GM19239 (cell line): ENCODE data around the gene RRP8.

Source experiments
- DNase-seq: peaks from one replicate; pipeline ENCODE4 v3.0.0; 2011; ENCODE audit warnings: low spot score; ENCODE audit not compliant: insufficient read length
- FAIRE-seq: peaks from 2 replicates; lab custom pipeline; 2011; peaks lifted over from hg19 to GRCh38; lab: Jason Lieb, UNC

RRP8 gene

DNA sequence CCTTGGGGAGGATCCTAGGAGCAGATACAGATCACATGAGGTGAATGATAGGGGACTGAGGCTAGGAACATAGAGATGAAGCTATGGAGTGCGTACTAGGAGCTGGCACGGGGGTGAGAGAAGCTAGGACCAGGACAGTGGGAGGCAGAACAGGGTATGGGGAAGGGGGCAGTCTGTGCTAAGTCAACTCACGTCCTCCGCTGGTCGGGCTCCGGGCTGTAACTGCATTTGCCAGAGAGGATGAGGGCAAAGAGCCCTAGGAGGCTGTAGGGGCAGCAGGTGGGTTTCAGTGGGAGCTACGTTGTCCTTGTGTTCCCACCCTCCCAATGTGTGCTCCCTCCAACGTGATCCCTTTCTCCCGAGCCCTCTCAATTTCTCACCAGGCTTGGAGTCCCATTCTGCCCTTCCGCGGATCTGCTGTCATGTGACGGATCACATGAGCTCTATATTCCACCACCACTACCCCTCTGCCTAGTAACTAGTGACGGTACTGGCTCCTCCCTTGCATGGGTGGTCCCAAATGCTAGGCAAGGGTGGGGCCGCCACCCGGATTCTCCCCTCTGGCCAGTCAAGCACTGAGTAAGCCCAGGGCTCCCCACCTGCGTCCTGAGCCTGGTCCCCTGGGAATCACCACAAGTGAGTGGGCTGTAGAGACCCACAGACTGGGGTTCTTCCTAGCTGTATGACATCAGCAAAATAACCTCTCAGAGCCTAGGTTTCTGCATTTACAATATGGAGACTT is 15.8 kb upstream of the RRP8 start, which contains the start of gene TPP1:
TSS of gene TPP1 (minus strand) at position 419 of the 742 bp plus-strand sequence. CDS start at position 397, 22 bp downstream.
- DNase-seq = peak; percentile 97
- FAIRE-seq = peak; percentile 97

DNA sequence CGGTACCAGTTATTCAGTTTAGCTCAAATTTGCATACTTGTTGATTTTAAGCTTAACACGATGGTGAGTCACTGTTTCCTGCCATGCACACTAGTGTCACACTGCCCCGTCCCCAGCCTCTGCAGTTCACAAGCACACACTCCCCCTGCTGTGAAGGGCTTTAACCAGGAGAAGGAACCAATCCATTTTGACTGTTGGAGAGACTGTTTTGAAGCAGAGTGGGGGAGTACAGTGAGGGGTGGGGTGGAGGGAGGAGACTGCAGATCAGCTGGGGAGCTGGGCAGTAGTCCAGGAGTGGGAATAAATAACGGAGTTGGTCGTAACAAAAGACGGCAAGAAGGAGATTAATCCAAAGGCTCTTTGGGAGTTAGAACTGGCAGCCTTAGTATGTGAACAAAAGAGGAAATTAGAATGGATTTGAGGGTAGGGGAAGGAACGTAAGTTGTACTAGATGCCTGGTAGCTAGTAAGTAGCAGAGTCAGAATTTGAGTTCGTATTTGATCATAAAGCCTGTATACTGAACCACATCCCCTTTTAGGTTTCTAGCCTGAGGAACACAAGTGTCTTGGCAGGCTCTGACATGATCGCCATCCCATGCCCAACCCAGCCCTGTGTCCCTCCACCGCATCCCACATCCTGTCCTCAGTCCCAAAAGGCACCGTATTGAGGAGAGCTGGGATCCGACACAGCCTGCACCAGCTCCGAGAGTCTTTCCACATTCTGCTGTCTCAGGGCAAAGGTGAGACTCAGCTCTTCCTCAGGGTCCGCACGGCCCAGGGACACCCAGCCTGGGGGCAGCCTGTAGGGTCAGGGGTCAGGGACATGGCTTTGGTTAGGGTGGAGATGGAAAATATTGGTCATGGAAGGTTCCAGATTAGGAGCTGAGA is 14.9 kb upstream of the RRP8 start:
- FAIRE-seq (peak; percentile 66), DNase-seq (no peak)

DNA sequence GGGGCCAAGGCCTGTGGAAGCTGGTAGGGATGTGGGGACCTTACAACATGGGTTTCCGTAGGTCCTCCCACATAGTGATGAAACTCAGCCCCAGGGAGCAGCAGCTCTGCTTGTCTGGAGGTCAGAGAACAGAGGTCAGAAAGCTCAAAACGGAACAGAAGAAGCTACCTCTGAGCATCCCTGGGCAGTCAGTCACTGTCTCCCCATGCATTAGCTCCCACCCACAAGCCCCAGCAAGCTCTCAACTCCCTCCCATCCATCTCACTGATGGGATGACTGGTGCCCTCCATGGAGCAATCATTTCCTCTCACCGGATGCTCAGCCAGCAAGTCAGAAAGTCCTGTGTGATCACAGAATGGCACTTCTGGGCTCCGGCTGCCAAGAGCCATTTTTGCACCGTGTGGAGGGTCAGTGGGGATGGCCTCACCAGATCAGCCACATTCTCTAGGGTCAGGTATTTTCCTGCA is 13.9 kb upstream of the RRP8 start:
- DNase-seq = no peak
- FAIRE-seq = no peak

DNA sequence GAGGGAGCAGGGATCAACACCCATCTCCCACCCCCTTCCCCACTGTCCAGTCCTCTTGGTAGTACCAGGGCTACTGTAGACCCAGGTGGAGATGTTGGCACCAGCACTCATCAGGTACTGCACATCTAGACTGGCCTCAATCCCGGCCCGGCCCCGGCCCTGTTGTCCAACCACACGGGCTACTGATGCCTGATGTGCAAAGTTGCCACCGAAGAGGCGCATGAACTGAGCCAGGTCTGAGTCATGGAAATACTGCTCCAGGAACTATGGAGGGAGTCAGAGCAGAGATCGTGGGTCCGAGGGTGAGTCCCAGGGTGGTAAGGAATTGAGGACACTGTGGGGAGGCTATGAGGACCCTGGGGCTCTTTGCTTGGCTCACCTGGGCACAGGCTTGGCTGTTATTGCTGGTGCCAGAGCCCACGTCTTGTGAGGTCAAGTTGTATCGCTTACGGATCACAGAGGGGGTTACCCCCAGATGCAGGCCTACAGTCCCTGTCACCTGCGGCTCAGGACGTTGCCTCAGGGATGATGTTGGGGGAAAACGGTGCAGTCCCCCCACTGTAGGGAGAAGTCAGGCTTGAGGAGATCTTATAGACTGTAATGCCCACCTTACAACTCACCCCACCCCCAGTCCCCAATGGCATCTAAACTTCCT is 13.3 kb upstream of the RRP8 start:
- FAIRE-seq (no peak), DNase-seq (no peak)

DNA sequence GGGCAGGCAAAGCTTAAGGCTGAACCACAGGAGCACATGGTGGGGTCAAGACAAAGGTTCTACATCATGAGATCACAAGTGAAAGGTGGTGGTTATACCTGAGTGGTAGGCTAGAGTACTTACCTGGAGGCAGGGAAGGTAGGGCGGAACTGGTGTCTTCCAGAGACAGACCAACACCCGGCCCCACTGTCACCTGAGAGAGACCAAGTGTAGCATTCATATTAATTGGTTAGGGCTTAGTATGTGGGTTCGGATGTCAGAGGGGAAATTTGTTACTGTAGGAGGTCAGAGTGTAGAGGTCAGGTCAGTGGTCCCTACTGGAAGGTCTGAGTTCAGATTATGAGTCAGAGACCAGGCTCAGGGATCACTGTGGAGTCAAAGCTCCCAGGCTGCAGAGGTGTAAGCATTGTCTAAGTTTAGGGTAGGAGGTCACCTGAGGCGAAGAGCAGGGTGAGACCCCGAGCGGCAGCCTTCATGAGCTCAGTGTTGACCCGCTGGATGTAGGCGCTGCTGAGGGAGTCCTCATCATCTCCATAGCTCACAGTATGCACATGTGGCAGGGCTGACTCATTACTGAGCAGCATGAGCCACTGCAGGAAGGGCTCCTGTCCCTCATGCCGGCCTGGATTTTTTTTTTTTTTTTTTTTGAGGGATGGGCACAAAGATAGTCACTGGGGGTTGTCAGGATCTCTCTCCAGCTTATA is 12.6 kb upstream of the RRP8 start:
- DNase-seq (no peak), FAIRE-seq (no peak)

DNA sequence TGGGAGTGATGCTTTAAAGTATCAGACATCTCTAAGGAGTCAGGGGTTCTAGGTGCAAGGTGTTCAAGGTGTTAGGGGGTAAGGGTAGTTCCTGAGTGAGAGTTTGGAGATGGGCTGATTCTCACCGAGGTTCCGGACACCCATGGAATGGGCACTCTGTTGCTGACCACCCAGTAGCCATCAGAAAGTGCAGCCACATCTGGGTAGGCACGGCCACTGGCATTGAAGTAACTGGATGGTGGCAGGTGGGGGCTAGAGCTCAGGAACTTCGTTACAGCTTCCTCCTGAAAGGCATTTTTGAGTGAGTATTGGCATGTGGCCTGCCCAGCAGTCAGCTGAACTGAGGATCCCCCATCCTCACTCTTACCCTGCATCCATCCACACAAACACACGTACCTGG is 11.6 kb upstream of the RRP8 start:
- DNase-seq = no peak

DNA sequence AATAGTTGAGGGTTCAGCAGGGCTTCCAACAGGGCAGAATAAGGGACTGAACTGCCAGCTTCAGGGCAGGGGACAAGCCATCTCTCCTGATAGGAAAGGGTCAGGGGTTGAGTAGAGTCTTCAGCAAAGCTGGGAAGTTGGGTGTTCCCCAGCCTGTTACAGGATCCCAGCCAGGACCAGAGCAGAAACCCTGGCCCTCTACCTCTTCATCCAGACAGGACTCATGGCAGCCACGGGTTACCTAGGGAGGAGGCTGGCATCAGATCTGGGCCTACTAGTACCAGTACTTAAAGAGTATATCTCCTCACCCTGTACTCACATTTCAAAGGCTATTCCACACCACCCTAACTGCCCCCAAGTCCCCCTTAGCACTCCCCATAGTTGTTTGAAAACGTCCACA is 11.0 kb upstream of the RRP8 start:
- no peak for FAIRE-seq

More for the DNA sequence above, 11.6 kb upstream of the RRP8 start:
- no peak for FAIRE-seq

DNA sequence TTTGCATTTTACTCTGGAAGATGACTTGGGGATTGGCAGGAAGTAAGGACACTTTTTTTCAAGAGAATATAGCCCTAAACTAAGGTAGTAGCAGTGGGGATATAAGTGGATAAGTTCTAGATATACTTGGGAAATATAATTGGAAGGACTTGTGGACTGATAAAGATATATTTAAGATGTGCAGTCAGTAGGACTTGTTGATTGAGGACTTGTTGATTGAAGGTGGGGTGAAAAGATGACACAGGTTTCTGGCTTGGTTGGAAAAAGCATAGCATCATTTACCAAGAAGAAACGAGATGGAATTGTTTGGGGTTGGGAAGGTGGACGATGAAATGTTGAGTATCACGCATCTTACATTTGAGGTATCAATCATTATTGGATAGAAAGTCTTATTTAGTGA is 10.1 kb upstream of the RRP8 start:
- FAIRE-seq (no peak), DNase-seq (no peak)

More for the DNA sequence above, 11.0 kb upstream of the RRP8 start:
- DNase-seq = no peak

DNA sequence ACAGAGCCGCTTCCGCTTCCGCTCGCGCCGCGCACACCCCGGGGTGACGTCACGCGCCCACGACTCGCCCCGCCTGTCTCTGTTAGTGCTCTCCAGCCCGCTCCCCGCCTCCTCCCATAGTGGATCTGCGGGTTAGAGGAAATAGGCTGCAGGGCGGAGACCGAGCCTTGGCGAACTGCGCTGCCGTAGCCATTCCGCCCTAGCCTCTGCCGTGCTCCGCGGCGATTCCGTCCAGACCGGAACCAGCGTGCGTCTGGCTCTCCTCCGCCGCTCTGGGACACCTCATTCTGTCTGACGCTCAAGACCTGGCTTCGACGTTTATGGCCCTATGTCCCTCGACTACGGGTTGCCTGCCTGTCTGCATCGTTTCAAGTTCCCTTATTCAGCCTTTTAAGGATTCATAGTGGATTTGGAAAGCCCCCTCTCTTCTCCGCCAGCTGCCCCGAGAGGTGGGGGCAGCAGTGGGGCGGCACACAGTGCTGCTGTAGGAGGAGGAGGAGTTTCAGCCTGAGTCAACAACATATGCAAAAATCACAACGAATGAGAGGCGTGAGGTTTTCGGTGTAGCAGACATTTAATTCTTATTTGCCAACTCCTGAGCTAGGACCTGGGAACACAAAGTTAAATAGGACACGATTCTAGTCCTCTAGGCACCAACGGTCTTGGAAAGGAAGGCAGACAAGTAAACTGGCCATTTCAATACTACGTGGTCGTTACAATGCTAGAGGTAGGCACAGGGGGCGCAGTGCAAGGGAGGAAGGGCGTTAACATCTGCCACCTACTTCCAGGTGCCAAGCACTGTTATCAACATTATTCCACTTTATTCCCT is 9.0 kb upstream of the RRP8 start, which contains the start of gene TAF10:
TSS of gene TAF10 (minus strand) at position 4 of the 829 bp plus-strand sequence. CDS start 27 bp downstream, outside the sequence.
- peak; percentile 95 for FAIRE-seq
- peak; percentile 78 for DNase-seq

DNA sequence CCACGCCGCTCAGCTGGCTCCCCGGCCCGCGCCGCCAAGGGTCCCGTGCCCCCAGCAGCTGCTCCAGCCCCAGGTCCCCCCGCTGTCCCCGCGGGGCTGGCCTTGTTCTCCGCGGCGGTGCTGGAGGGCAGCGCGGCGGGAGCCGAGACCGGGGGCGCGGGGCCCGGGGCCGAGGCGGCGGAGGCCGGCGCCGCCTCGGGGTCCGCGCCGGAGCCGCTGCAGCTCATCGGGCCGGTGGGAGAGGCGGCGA is 8.5 kb upstream of the RRP8 start:
- FAIRE-seq (no peak), DNase-seq (no peak)

DNA sequence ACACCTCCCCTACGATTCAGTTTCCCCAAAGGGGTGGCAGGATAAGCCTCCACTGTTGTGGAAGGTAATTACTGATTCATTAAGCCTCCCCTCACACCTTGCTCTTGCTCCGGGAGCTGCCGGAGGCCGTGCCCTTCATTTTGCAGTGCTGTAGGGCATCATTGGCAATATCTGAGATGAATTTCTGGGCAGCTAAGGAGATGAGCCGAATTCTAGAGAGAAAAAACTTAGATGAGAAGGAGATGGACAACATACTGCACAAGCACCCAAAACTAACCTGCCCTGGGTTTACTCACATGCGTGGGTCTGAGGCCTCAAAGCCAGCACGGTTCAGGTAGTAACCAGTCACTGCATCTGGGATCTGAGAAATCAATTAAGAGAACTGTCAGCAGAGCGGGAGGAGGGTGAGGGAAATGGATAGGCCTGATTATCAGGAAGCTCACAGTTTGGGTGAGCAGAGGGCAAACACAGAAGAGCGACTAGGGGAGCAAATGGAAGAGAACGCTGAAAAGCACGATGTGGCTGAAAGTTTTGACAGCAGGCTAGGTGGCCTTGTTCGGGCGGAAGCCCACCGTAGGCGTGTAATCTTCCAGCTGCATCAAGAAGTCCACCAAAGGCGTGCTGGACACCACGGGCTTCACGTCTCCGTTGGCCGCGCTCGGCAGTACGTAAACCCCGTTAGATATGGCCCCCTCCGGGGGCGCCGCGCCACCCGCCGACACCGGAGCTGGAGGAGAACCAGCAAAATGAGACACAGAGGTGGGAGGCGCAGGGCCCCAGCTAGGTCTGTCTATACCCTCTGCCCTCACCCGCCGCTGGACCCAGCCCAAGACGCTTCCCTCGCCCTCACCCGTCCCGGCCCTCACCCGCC is 7.9 kb upstream of the RRP8 start:
- DNase-seq (no peak), FAIRE-seq (no peak)

DNA sequence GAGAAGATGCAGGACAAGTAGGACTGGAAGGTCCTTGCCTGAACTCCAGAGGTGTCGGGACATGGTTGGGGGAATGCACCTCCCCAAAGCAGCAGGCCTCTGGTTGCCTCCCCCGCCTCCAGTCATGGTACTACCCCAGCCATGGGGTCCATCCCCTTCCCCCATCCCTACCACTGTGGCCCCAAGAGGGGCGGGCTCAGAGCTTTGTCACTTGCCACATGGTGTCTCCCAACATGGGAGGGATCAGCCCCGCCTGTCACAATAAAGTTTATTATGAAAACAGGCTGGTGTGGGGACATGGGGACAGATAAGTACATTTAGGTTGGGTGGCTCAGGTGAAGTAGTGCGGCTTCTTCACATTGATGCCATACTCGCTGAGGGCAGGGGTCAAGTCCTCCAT is 7.2 kb upstream of the RRP8 start:
- DNase-seq (no peak), FAIRE-seq (no peak)

DNA sequence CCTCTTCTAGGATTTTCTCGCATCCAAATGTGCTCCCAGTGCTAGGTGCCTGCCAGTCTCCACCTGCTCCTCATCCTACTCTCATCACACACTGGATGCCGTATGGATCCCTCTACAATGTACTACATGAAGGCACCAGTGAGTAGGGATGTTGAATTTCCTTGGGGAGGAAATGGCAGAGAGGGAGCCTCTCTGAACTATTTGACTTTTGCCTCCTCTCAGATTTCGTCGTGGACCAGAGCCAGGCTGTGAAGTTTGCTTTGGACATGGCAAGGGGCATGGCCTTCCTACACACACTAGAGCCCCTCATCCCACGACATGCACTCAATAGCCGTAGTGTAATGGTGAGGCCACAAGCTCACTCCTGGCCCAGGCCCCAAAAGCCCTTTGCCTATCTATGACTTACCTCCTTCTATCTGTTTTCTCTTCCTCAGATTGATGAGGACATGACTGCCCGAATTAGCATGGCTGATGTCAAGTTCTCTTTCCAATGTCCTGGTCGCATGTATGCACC is 6.1 kb upstream of the RRP8 start:
- no peak for FAIRE-seq
- no peak for DNase-seq

DNA sequence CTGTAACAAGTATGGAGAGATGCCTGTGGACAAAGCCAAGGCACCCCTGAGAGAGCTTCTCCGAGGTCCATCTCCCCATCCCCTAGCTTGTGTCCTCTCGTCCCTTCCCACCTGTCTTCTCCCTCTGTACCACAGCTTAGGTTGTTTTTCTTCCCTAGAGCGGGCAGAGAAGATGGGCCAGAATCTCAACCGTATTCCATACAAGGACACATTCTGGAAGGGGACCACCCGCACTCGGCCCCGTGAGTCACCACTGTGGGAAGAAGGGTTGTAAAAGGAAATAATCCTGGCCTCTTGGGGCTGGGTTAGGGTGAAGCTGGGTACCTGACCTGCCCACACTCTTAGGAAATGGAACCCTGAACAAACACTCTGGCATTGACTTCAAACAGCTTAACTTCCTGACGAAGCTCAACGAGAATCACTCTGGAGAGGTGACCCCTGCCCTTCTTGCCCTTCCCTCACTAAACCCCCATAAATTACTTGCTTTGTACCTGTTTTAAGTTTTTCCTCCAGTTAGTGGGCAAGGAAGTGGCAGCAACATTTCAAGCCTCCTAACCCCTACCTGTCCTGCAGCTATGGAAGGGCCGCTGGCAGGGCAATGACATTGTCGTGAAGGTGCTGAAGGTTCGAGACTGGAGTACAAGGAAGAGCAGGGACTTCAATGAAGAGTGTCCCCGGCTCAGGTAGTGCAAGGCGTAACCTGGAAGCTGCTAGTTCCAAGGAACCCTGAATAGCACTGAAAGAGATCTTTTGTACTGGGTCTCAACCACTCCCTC is 5.5 kb upstream of the RRP8 start:
- FAIRE-seq = no peak
- DNase-seq = no peak

DNA sequence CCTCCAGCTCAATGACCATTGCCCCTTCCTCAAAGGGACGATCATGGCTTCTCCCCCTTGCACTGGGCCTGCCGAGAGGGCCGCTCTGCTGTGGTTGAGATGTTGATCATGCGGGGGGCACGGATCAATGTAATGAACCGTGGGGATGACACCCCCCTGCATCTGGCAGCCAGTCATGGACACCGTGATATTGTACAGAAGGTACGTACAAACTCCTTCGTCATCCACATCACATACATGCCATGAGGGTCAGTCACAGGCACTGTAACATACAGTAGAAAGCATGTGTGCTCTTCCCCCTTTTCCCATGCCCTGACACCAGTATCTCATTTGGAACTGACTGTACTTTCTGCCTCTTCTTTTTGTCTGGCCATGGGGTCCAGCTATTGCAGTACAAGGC is 4.6 kb upstream of the RRP8 start:
- FAIRE-seq = no peak
- no peak for DNase-seq

DNA sequence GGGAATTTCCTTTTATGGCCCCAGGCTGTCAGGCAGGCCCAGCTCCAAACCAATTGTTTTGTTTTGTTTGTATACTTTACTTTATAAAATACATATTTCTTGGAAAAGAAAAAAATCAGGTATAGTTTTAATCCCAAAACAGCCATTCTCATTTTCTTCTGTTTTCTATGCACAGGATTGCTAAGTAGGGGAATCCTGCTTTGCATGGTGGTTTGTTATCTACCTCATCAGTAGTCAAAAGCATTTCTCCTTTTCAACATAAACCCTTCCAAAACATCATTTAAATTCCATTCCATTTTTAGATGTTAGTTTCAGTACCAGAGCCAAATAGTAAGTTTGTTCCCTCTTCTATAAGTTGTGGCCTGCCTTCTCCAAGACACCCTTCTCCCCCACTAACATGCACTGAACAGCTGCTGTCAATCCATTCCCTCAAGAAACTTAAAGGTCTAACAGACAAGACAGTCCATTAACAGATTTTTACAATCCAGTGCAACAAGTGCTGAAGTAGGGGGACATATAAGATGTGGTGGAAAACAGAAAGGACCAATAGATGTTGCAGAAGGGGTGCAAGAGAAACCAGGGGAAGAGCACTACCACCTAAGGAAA is 3.9 kb upstream of the RRP8 start:
- DNase-seq = no peak
- no peak for FAIRE-seq
